ENCODE measurements around the gene COX7B2.

GRCh38 chr4:46730075-46730474 is 179.0 kb downstream of the COX7B2 start:
- TF ChIP-seq CTCF (IDR thresholded peaks at IDR 0.05) (no peak), POLR2A (IDR thresholded peaks at IDR 0.05; ENCODE audit: low read length) (no peak), JUNB (IDR thresholded peaks at IDR 0.05) (no peak), E2F6 (IDR thresholded peaks at IDR 0.05; ENCODE audit: borderline replicate concordance, low read depth) (no peak), SMC3 (IDR thresholded peaks at IDR 0.05) (no peak), EP300 (IDR thresholded peaks at IDR 0.05) (no peak), MAFK (IDR thresholded peaks at IDR 0.05; ENCODE audit: partially characterized antibody) (peak; percentile 70), USF2 (IDR thresholded peaks at IDR 0.05) (no peak), ELK1 (IDR thresholded peaks at IDR 0.05; ENCODE audit: low read depth, low read length) (no peak), POLR2AphosphoS2 (conservative IDR thresholded peaks at IDR 0.05; ENCODE audit: low read length) (no peak), CHD2 (IDR thresholded peaks at IDR 0.05; ENCODE audit: low read length, partially characterized antibody) (no peak), MYC (IDR thresholded peaks at IDR 0.05; ENCODE audit: borderline replicate concordance, low read length) (no peak), RFX5 (IDR thresholded peaks at IDR 0.05) (no peak)
